H4 (cell line): Measurements from ENCODE around the gene PTPRC. TPM values are rescaled to one million over a fixed set of nuclear protein-coding genes. Genes with fewer than 3 reads are reported as not detected.

ENCODE experiments used
- DNase-seq: peaks from one replicate; pipeline ENCODE4 v3.0.0-alpha.2; 2015; ENCODE audit warnings: low spot score
- total RNA-seq: library from RNA; depleted of rRNA; stranded (reverse); fragments of >200 nt; shearing (Covaris generic); gene quantifications from 2 replicates; pipeline ENCODE4 v1.2.3, GENCODE V29; 2014

The PTPRC gene
- total RNA-seq, 1 experiment from 2014 or later = 0.14 TPM

DNA sequence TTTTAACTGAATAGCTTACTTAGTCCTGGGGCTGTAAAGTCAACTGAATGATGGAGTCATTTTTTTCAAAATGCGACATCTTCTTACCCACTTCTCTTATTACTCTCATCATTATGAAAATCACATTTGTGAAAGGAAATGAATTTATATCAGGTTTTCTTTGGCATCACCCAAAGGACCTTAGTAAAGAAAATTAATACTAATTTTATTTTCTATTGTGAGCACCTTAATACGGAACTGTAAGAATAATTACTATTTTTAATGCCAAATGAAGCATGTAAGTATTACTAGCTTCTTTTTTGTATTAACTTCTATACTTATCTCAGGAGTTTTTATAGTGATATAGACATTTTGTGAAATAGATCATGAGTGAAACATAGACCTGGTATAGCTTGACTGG lies 30.9 kb downstream of the PTPRC start:
- DNase-seq = no peak

DNA sequence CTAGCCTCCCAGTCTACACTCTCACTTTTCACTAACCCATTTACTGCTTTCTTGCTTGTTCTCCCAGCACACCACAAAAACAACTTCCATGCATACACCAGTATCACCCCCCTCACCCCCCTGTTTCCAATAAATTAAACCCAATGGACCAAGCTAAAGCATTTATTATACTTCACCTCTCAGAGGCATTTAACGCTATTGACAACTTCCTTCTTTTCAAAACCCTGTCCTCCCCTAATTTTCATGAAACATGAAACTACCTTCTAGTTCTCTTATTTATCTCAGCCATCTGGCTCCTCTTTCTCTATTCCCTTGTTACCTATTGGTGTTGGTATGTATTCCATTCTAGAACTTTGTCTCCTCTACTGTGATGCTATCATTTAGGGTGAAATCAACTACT lies 32.3 kb downstream of the PTPRC start:
- no peak for DNase-seq

DNA sequence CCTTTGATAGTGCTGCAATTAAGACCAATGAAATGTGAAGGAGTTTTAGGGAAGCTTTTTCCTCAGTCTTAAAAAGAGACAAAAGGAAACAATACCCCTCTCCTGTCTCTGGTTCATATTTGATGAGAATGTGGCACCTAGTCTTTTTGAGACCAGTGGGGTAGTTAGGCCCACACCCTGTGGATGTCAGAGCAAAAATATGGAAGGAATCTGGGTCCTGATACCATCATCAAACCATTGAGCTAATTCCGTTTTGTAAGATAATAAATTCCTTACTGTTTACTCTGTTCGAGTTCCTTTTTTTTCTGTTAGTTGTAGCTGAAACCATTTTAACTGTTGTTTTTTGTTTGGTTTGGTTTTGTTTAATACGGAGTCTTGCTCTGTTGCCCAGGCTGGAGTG lies 33.3 kb downstream of the PTPRC start:
- DNase-seq = no peak

DNA sequence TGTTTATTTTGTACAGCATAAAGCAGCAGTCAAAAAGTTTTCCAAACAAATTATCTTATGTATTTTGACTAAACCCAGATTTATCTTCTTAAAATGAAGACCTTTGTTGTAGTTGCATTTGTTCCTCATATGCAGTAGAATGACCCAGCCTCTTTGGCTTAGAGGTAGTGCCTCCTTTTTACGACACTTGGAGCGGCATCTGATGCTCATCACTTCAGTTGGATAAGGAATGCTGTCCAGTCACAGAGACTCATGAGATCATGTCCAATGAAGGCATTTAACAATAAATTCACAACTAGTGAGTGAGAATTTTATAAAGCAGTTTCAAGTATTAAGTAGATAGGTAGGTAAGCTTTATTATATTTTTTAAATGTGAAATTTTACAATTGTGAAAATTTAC lies 35.2 kb downstream of the PTPRC start:
- no peak for DNase-seq

DNA sequence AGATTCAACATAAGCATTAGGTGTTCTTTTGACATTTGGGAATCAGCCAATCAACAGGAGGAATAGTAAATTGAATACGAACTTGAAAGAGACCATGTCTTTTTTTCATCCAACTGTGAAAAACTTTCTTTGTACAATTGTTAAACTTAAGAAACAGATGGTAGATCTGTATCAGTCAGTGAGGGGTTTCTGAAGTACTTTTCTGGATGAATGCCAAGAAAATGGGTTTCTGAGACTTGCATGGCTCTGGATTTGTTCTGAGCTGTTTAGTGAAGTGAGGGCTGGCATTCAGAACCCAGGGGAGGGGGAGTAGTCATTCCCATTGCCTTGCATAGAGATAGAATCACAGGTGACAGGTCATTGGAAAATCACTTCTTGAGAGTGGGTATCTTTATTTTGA lies 37.4 kb downstream of the PTPRC start:
- no peak for DNase-seq

DNA sequence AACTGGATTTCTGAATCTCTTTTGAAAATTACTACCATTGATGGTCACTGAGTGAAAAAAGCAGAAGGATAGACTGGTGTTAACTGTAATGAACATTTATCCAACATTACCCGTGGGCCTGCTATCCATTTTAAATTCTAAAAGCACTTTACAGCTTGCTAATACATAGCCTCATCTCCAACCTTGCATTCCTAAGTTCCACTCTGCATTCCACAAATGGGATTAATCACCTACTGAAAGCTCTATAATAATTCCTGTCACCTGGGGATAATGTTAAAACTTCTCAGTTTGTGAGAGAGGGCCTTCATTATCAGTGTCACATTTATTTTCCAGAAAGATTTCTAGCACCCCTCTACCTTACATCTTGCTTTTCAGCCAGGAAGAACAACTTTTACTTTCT lies 38.2 kb downstream of the PTPRC start:
- no peak for DNase-seq

DNA sequence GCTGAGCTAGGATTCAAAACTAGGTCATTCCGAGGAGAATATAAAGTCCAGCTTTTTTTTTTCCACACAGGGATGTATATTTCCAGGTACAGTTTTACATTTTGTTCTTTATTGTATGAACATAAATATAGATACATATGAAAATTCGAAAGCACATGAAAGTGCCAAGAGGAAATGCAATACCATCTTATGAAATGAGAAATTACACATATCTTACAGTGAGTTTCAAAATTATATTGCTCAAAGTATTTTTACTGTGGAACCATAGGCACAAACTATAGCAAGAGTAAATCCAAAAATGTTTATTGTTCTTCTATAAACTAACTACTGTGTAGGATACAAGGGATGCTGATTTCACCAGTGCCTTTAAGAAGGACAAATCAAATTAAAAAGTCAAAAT lies 39.0 kb downstream of the PTPRC start:
- DNase-seq = no peak

DNA sequence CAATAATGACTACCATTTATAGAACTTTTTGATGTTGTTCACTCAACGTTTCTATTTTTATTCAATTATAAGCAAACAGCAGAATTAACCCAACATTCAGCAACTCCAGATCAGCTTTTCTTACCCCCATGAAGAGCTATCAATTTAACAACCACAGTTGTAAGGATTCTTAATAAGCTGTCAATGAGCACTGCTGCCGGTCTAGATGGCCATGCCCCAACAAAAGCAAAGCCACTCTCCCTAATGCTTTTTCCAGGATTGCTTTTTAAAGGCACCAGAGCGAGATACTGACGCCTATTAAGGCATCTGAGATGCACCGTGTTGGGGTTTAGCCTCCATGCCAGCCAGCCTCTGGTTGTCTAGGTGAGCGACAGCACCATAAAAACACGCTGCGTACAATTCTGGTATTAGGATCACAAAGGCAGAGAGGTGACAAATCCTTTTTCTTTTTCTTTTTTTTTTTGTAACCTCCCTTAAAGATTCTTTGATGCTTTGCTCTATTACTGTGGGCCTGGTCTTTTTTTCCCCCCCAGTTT lies 39.5 kb downstream of the PTPRC start:
- no peak for DNase-seq

DNA sequence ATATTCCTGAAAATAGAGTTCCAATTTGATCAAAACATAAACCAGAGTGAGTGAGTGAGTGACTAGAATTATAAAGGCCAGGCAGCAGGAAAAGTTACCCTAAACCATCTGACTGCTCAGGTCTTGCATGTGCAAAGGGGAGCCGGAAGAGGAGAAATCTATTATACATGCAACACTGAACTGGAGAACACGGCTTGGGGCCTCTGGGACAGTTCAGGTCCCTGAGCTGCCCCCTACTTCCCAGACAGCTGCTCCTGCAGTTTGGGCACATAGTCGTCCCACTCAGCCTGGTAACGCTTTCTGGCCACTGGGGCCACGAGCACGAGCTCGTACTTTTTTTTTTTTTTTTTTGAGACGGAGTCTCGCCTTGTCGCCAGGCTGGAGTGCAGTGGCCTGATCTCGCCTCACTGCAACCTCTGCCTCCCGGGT lies 40.1 kb downstream of the PTPRC start:
- DNase-seq = no peak

DNA sequence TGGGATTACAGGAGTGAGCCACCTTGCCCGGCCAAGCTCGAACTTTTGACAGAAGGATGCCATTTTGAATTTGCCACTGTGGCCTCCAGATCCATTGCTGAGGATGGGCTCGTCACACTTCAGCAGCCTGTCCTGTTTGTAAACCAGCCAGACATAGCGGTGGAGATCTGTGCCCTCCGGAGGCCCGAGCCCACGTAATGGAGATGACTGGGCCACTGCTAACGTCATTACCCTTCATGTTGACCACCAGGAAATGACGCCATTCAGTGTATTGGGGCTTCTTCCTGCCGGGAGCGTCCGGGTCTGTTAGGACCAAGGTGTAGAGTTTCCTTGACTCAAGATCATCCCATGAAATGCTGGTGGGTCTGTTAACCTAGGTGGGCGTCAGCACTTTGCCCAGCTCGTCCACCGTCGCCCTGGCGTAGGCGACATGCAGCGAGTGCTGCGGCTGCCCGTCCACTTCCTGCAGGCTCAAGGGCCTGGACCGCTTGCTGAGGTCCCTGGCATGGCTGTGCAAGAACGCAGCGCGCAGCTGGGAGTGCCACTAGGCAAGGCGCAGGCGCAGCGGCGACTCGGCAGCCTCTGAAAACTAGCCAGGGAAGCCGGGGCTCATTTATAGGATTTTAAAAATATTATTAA lies 40.8 kb downstream of the PTPRC start:
- DNase-seq = no peak

DNA sequence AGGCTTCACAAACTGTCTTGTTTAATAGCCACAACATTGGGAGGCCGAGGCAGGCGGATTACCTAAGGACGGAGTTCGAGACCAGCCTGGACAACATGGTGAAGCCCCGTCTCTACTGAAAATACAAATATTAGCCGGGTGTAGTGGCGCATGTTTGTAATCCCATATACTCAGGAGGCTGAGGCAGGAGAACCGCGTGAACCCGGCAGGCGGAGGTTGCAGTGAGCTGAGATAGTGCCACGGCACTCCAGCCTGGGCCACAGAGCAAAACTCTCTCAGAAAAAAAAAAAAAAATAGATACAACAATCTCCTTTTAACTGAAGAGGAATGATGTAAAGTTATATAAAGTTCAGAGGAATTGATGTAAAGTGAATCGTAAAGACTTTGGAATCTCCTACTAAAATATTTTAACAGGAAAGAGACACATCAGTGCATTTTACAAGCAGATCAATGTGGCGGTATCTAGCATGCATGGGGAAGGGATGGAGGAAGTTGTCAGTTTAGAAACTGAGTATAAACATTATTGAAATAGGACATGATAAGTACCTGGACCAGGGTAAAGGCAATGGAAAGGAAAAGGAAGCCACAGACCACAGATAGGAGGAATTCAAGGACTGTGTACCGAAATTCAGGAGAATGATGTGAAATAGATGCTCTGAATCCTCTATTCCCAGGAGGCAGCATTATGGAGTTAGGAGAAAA lies 41.5 kb downstream of the PTPRC start:
- no peak for DNase-seq

DNA sequence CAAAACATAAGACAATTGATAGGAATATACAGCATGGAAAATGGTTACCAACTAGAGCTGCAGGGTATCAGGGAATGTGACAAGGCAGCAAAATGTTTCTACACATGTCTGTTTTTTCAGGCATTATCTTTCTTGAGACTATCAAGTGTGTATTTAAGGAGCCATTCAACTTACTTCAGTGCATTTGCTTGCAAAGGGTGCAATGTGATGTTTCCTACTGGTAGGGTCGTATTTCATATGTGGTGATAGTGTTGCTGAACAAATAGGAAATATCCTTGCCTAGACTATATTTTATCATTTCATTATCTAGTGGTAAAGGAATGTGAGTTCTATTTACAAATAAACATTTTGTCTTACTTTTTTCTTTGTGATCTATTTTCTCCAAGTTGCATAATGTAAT lies 42.4 kb downstream of the PTPRC start:
- peak; percentile 18 for DNase-seq

DNA sequence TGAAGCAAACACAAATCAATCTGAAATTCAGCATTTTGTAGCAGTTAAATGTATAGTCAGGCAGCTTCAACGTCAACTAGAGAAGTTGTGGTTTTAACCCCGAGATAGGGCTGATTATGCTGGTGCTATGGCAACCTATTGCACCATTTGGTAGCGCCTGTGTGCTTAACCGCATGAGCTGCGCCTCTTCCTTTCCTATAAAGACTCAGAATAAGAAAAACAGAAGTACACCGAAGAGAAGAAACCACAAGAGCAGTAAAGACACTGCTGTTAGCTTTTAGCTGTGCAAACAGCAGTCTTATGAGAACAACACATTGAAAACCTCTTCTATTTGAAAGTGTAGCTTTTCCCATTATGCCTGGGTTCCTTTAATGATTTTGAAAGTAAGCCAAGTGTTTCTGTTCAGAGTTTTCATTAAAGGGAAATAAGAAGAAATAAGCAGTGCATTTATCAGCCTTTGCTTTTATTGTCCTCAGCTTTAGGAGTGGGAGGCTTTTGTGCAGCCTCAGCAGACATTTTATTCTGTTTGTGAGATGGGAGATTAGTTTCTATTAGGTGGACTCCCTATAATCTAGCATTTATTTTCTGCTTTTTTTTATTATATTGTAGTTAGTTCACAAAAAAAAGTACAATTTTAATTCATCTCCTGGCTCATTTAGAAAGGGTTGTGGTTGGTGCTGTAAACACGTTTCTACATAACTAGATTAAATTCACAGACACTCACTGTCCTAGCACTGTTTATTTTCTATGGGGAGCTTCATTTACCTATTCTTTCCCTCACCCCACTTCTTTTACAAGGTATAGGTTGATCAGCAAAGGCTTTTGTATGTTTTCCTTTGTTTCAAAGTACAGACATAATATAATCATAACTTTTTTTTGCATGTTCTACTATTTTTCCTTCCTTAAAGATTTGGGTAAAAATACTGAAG lies 43.3 kb downstream of the PTPRC start:
- DNase-seq = peak; percentile 97

DNA sequence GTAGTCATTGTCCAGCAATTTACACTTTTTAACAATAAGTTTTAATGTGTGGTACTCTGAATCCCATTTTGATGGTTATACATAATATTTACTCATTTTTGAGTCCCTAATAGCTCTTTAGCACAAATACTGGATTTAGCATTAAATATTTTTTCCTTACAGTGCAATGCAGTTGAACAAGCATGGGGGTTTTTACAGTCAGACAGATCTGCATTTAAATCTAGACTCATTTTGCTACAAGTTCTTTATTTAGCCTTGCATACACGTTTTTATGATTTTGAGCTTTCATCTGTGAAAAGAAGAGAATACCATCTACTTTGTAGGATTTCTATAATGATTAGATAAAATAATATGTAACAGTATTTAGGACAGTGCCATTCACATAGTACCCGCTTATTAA lies 44.0 kb downstream of the PTPRC start:
- no peak for DNase-seq

DNA sequence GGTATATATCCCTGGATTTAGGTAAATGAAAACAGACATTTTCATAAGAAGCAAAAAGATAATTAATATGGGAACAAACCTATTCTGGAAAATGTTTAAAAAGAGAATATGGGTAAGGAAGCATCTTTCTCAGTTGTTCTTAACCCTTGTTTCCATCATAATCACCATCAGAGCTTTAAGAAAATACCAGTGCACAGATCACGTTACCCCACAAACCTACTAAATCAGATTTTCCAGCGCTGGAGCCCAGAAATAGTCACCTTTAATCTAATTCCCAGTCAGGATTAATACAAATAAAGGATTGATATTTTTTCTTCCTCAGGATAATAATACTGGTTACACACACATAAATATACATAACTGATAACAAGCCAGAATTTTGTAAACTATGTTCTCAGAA lies 44.6 kb downstream of the PTPRC start:
- no peak for DNase-seq

DNA sequence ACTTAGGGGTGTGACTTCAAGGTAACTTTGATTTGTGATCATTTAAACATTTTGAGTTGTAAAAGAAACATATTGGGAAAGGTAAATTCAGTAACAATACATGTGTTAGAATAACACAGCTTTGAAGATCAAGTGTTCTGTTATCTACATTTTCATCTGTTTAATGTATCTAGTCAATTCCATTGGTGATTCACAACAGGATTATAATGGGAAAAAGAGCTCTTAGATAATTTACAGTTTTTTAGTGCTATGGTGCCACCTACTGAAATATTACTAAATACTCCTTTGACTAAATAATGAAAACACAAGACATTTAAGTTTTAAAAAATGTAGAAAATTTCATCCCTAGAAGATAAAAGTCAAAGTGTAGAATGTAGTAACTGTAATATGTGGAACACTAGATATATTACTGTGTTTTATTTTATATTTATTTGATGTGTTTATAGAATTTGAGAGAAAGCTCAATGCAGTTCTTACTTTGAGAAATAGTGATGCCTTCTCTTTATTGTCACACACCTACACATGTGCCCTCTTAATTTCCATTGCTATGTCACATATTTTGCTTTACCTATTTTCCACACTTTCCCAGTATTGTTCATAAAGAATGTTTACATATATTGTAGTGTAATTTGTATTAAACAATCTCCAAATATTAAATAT lies 47.4 kb downstream of the PTPRC start:
- peak; percentile 34 for DNase-seq

DNA sequence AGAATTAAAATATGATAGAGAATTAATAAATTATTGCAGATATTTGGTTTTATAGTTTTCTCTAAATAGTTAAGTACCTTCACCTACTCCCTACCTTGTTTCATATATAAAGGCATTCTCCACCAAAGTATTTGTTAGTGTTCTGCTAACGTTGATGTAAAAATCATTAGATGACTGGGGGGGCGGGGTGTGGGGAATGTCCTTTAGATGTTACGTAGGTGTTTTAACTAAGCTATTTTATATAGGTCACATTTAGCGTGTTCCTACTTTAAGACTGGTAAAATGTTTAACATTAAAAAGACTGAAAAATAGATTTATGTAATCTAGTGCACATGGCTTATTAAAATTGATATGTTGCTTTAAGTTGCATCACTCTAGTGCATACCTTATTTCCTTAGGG lies 48.6 kb downstream of the PTPRC start:
- DNase-seq = no peak

DNA sequence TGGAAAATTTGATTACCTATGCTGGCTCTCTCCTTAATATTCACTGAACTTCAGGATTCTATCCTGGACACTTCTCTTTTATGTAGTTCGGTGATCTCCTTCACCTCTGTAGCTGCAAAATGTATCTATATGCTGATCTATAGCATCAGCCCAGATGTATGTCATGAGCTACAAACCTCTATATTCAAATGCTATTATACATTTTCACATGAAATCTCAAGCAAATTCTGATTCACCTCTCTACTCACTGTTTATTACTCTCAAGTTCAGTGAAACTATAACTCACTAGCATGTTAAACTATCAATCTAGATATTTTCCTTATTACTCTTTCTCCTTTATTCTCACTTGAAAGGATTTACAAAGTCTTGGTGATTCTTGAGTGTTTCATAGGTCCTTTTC lies 52.2 kb downstream of the PTPRC start:
- DNase-seq = no peak

DNA sequence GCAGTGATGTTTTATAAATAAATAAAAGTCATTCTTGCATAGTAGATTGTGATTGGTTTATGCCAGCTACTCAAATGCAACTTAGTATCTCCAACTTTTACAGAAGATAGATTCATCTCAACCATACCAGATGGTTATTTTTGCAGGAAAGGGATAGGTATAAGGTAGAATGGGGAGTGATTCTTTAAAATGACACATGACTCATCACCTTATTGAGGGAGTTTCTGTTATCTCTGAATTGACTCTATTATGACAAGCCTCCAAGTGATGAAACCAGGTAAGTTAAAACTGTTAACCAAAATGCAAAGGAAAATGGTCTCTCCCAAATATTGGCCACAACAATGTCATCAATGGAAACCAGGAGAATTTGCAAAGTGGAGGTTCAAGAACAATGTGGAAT lies 54.5 kb downstream of the PTPRC start:
- no peak for DNase-seq

DNA sequence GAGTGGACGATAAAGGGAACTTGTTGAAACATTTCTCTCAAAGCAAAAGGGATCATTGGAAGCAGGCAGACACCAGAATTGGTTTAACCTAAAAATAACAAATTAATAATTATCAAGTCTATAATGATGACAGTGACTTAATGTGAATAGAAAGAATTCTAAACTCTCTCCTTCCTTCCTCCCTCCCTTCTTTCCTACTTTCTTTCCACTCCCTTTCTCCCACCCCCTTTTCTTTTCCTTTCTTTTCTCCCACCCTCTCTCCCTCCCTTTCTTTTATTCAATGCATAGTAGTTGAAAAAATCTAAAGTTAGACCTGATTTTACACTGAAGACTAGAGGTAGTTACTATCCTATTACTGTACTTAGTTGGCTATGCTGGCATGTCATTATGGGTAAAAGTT lies 55.7 kb downstream of the PTPRC start:
- no peak for DNase-seq

DNA sequence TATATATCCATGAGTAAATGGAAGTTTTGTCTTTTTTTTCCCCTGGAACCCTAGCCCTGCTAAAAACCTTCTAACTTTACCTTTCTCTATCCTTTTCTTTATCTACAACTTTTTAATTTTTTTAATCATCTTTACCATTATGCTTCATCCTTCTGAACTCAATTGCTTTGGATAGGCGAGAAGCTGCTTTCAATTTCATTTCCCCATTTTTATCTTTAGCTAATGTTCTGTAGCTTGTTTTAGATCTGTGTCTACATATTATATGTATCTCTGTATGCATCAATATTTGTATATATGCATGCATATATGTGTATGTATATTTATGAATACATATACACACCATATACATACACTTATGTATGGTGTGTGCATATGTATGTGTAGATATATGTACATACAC lies 57.4 kb downstream of the PTPRC start:
- no peak for DNase-seq
